Ovary (tissue), 9 donors: ENCODE results near the gene DPP9. TPM values are rescaled to one million over a fixed set of nuclear protein-coding genes. Genes with fewer than 3 reads are reported as not detected.

Source experiments
- DNase-seq, 5 donors: peaks; one replicate each; pipeline ENCODE4 v3.0.0-alpha.2; 2019 to 2020
- H3K27ac ChIP-seq, 2 donors: fragments of 200-600 bp; one replicate each; pipeline versions ENCODE4 v1.5.1 to v1.8.0; 2019 to 2022
- H3K27me3 ChIP-seq: fragments of 200-600 bp; one replicate; pipeline ENCODE4 v1.8.0; 2022
- H3K36me3 ChIP-seq: fragments of 200-600 bp; sonication (generic); one replicate; pipeline ENCODE4 v1.5.1; 2019
- H3K4me1 ChIP-seq: one replicate; pipeline ENCODE4 v1.8.1; 2013; ENCODE audit warnings: mild to moderate bottlenecking, moderate library complexity; ENCODE audit not compliant: insufficient read depth
- H3K4me3 ChIP-seq: fragments of 200-600 bp; sonication (generic); one replicate; pipeline ENCODE4 v1.5.1; 2017
- H3K9me3 ChIP-seq, 2 donors: fragments of 200-600 bp in 1 of 2; sonication (generic) in 1 of 2; one replicate each; pipeline versions ENCODE4 v1.5.1 to v1.8.1; 2013 to 2019; ENCODE audit warnings: mild to moderate bottlenecking in 1 of 2, moderate library complexity in 1 of 2
- CTCF ChIP-seq, 3 donors: fragments of 450-650 bp in 2 of 3; fragments of 200-600 bp in 1 of 3; IDR thresholded peaks; one replicate each; pipeline versions ENCODE4 v1.5.1 to v1.8.0; 2016 to 2022; ENCODE audit warnings: antibody characterized with exemption in 3 of 3, mild to moderate bottlenecking in 1 of 3
- EP300 ChIP-seq: sonication (generic); formaldehyde crosslinking; IDR thresholded peaks from one replicate; pipeline ENCODE4 v1.6.1; 2017; ENCODE audit warnings: antibody characterized with exemption
- POLR2A ChIP-seq: fragments of 450-650 bp; IDR thresholded peaks from one replicate; pipeline ENCODE4 v1.6.1; 2017; ENCODE audit warnings: antibody characterized with exemption, mild to moderate bottlenecking, moderate library complexity
- WGBS, 3 donors: extraction: QIAGEN DNeasy Blood & Tissue Kit in 1 of 3; methylation state at CpG; one replicate each; pipeline versions ENCODE4 v1.1.5 to v1.1.7; 2013 to 2017; 5-methylcytosine and 5-hydroxymethylcytosine counted together
- intact Hi-C, 4 donors: fragments of 100-400 bp; cut with DNase I; formaldehyde crosslinking; loops; one replicate each; pipeline versions ENCODE4 v1.11.0 to v1.15.1; 2022 to 2023
- polyA plus RNA-seq, 2 donors: library from polyadenylated mRNA; stranded (reverse); fragments of 200-250 nt in 1 of 2; fragments of 350-450 nt in 1 of 2; fragmentation: Illumina TruSeq in 1 of 2; extraction: RNeasy Lipid Tissue Mini Kit (QIAGEN cat#74804) in 1 of 2; gene quantifications; one replicate each; pipeline ENCODE4 v1.2.3, GENCODE V29; 2013 to 2014
- total RNA-seq, 7 donors: library from RNA; depleted of rRNA in 2 of 7; stranded (reverse); fragments of >200 nt in 2 of 7; fragmentation: NEBNext Ultra II Directional in 3 of 7; extraction: Animal tissue kit (Norgen Biotek cat#: 25700) in 3 of 7; gene quantifications; one replicate each; pipeline versions ENCODE4 v1.1.0 to v1.2.4, GENCODE V29; 2016 to 2023
- donor health status: DM: no; HTN: no; CAD: no; lungs with moderate emphysema.
- donor health status: DM: no; HTN: no; CAD: no.
- donor health status: Bipolar disorder and iron deficiency.
- donor health status: DM: yes; HTN: yes; CAD: no.
- donor health status: DM: no; HTN: no; CAD: no.
- donor health status: DM: yes; HTN: yes; CAD: no.

The DPP9 gene
- total and polyA plus RNA-seq, 9 donors, result 14.4 to 69.5 (median 40.1) TPM

- Histone ChIP-seq H3K36me3 (no peaks in the 10 kb centered on the region), H3K4me3 (no peak overlapping the region), H3K4me1 (peaks cover 4% of the 10 kb centered on the region), H3K27ac (no peak overlapping the region), H3K9me3 (no peaks in the 10 kb centered on the region), H3K27me3 (no peaks in the 10 kb centered on the region)
- whole genome bisulfite sequencing, 3 donors, result 89 to 94% (median 90%) methylated on average over 8 of the region's 8 CpGs
- DNase-seq, result no peak
- TF ChIP-seq POLR2A (no peak), EP300 (no peak), CTCF (IDR thresholded peaks at IDR 0.05) (no peak)
- intact Hi-C loops, result no loop called here
Measured at GRCh38 chr19:4701557-4701956, 22.1 kb downstream of the DPP9 start.

GRCh38 chr19:4700693-4700970 is 23.0 kb downstream of the DPP9 start:
- DNase-seq, result no peak
- intact Hi-C loops, result no loop called here
- Histone ChIP-seq H3K9me3 (no peaks in the 10 kb centered on the region), H3K27me3 (no peaks in the 10 kb centered on the region), H3K36me3 (no peaks in the 10 kb centered on the region), H3K4me3 (no peak overlapping the region), H3K4me1 (peaks cover 3% of the 10 kb centered on the region), H3K27ac (no peak overlapping the region)
- 86 to 94% (median 88%) methylated on average over 11 of the region's 11 CpGs for WGBS, 3 donors
- TF ChIP-seq EP300 (no peak), CTCF (IDR thresholded peaks at IDR 0.05) (no peak), POLR2A (no peak)

GRCh38 chr19:4699826-4700692 is 23.6 kb downstream of the DPP9 start:
- H3K9me3 ChIP-seq, result no peaks in the 10 kb centered on the region
- no peaks in the 10 kb centered on the region for H3K27me3 ChIP-seq
- 85 to 91% (median 88%) methylated on average over 29 to 33 of the region's 33 CpGs for WGBS, 3 donors
- TF ChIP-seq POLR2A (no peak), EP300 (no peak), CTCF (IDR thresholded peaks at IDR 0.05) (no peak)
- no peaks in the 10 kb centered on the region for H3K36me3 ChIP-seq
- intact Hi-C loops, result no loop called here
- H3K4me1 ChIP-seq, result no peaks in the 10 kb centered on the region
- H3K4me3 ChIP-seq, result no peak overlapping the region
- no peak for DNase-seq
- no peak overlapping the region for H3K27ac ChIP-seq

- intact Hi-C loops, result no loop called here
- no peak for TF ChIP-seq EP300
- TF ChIP-seq CTCF (IDR thresholded peaks at IDR 0.05), result no peak
- TF ChIP-seq POLR2A, result no peak
- Histone ChIP-seq H3K9me3 (no peaks in the 10 kb centered on the region), H3K27me3 (no peaks in the 10 kb centered on the region), H3K4me1 (no peaks in the 10 kb centered on the region), H3K27ac (no peak overlapping the region), H3K36me3 (peaks cover 4% of the 10 kb centered on the region), H3K4me3 (no peak overlapping the region)
- no peak for DNase-seq
- 89 to 95% (median 91%) methylated on average over 14 of the region's 14 CpGs for WGBS, 3 donors
Measured at GRCh38 chr19:4697304-4697703, 26.3 kb downstream of the DPP9 start.
